Adrenal gland (tissue), 5 donors: ENCODE results near the gene MRPS12.

Experiments used
- POLR2A ChIP-seq, 2 donors: fragments of 450-650 bp; IDR thresholded peaks; one replicate each; pipeline ENCODE4 v1.6.1; 2017; ENCODE audit warnings: antibody characterized with exemption in 2 of 2, mild to moderate bottlenecking in 2 of 2, moderate library complexity in 1 of 2
- TF ChIP-seq, protein P1 (sequence below), 6 experiments: fragments of 450-650 bp in 4 of 6; fragments of 200-600 bp in 2 of 6; sonication (generic) in 1 of 6; IDR thresholded peaks; 1 replicate in 5 of 6; 2 replicates in 1 of 6; pipeline versions ENCODE4 v1.5.1 to v1.8.0; 2016 to 2021; ENCODE audit warnings: antibody characterized with exemption in 6 of 6, mild to moderate bottlenecking in 2 of 6, moderate library complexity in 1 of 6
- donor health status: DM: no; HTN: no; CAD: no.

DNA sequence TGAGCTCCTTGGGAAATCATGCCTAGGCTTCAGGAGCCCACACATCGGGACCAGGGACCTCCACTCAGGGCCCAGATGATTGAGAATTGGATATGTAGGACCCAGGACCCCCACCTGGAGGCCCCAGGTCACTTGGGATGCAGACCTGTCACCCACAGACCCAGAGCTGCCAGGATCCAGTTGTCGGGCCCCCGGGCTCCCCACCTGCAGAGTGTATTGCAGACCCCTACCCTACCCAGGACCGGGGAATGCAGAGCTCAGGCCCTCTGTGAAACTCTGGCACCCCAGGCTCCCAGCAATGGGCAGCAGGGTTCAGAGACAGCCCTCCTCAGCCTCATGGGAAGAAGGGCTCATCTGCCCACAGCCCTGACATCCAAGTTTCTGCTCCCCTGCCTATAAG is 25.1 kb upstream of the MRPS12 start:
- no peak for TF ChIP-seq POLR2A (IDR thresholded peaks at IDR 0.05)
- TF ChIP-seq, protein P1, sequence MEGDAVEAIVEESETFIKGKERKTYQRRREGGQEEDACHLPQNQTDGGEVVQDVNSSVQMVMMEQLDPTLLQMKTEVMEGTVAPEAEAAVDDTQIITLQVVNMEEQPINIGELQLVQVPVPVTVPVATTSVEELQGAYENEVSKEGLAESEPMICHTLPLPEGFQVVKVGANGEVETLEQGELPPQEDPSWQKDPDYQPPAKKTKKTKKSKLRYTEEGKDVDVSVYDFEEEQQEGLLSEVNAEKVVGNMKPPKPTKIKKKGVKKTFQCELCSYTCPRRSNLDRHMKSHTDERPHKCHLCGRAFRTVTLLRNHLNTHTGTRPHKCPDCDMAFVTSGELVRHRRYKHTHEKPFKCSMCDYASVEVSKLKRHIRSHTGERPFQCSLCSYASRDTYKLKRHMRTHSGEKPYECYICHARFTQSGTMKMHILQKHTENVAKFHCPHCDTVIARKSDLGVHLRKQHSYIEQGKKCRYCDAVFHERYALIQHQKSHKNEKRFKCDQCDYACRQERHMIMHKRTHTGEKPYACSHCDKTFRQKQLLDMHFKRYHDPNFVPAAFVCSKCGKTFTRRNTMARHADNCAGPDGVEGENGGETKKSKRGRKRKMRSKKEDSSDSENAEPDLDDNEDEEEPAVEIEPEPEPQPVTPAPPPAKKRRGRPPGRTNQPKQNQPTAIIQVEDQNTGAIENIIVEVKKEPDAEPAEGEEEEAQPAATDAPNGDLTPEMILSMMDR (IDR thresholded peaks at IDR 0.05): no peak
